Dendritic cell treated with granulocyte-macrophage colony-stimulating factor and Interleukin-4, amounts not matched to agents 40 ng/mL and 50 ng/mL, for 4 days (primary cell): ENCODE results near the gene SCARF2.
A peak's percentile ranks its signal among the peaks of the same experiment; 100 is the strongest.
"Not testable (repeated sequence)": the region's sequence is repeated elsewhere in the genome, so short reads cannot be mapped to it uniquely, and the experiment has no call there.

Source experiments
- H3K27ac Mint-ChIP-seq: one replicate; pipeline ENCODE4 v1.8.0; 2022; ENCODE audit warnings: mild to moderate bottlenecking, mixed read lengths
- H3K27me3 Mint-ChIP-seq: one replicate; pipeline ENCODE4 v1.8.0; 2022; ENCODE audit warnings: mild to moderate bottlenecking, mixed read lengths
- H3K36me3 Mint-ChIP-seq: one replicate; pipeline ENCODE4 v1.8.0; 2022; ENCODE audit warnings: low read depth, mixed read lengths
- H3K4me1 Mint-ChIP-seq: one replicate; pipeline ENCODE4 v1.8.0; 2022; ENCODE audit warnings: low read depth, mixed read lengths
- H3K4me3 Mint-ChIP-seq: one replicate; pipeline ENCODE4 v1.8.0; 2022; ENCODE audit warnings: mild to moderate bottlenecking, moderate library complexity, mixed read lengths
- H3K9me3 Mint-ChIP-seq: one replicate; pipeline ENCODE4 v1.8.0; 2022; ENCODE audit warnings: mixed read lengths
- intact Hi-C: fragments of 100-400 bp; cut with micrococcal nuclease; formaldehyde crosslinking; loops from one replicate; pipeline ENCODE4 v1.15.0; 2022

Gene SCARF2

GRCh38 chr22:20397498-20397897 lies 40.1 kb downstream of the SCARF2 start:
- no peak overlapping the region for H3K4me3 Mint-ChIP-seq
- intact Hi-C loops: no loop called here
- no peaks in the 10 kb centered on the region for H3K9me3 Mint-ChIP-seq
- H3K4me1 Mint-ChIP-seq: peaks cover 32% of the 10 kb centered on the region
- H3K27me3 Mint-ChIP-seq: no peaks in the 10 kb centered on the region
- H3K27ac Mint-ChIP-seq: no peak overlapping the region
- H3K36me3 Mint-ChIP-seq: peaks cover 32% of the 10 kb centered on the region

- peaks cover 32% of the 10 kb centered on the region for H3K4me1 Mint-ChIP-seq
- H3K4me3 Mint-ChIP-seq: no peak overlapping the region
- H3K27ac Mint-ChIP-seq: no peak overlapping the region
- H3K9me3 Mint-ChIP-seq: no peaks in the 10 kb centered on the region
- H3K36me3 Mint-ChIP-seq: peaks cover 28% of the 10 kb centered on the region
- intact Hi-C loops: no loop called here
- no peaks in the 10 kb centered on the region for H3K27me3 Mint-ChIP-seq
Measured at GRCh38 chr22:20396639-20397038, 41.0 kb downstream of the SCARF2 start.

DNA sequence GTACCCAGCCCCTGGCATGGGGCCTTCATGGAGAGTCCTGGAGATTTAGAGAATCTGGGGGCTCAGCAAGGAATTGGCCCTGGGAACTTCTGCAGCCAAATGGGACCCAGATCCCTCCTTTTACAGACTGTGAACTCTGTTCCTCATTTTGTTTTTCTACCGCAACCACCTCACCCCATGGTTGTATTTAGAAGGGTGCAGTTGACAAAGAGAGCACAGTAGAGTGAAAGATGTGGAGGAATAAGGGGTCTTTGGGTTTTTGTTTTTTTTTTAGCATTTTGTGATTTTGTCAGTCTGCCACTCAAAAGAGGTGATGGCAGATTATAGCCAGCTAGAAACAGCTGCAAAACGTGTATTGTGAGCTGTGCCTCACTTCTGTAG lies 41.7 kb downstream of the SCARF2 start:
- Mint-ChIP-seq H3K27me3 (no peaks in the 10 kb centered on the region), H3K36me3 (peaks cover 21% of the 10 kb centered on the region), H3K9me3 (no peaks in the 10 kb centered on the region), H3K27ac (no peak overlapping the region), H3K4me1 (peaks cover 32% of the 10 kb centered on the region), H3K4me3 (no peak overlapping the region)
- intact Hi-C loops: no loop called here

DNA sequence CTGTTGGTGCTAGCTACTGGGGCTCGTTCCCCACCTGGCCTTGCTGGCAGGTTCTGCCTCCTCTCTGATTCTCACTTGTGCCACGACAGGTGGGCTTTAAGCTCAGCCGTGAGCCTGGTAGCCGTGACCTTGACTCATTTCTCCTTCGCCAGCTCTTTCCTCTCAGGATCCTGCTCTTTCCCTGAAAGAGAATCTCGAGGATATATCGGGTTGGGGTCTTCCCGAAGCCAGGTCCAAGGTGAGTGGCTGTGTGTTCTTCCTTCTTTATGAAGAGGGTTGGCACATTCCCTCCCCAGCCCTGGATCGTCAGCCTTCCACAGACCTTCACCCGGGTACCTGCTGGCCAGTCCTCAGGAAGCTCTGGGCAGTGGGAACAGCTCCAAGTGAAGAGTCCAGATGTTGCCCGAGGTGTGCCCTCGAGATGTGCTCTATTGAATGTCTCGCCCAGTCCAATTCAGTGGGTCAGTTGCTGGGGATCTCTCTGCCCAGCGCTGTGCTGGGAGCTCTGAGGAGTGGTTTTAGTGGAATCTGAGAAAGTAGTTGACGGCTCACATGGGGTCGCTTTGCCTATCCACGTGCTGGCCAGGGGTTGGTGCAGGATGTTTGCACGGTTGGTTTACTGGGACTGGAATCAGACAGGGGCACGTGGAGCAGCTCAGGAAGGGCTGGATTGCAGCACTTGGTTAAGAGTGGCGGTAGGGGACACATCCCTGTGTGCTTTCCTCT lies 42.3 kb downstream of the SCARF2 start:
- Mint-ChIP-seq H3K36me3 (peaks cover 16% of the 10 kb centered on the region), H3K4me3 (peak overlapping the region; percentile 88), H3K9me3 (no peaks in the 10 kb centered on the region), H3K27me3 (no peaks in the 10 kb centered on the region), H3K4me1 (peaks cover 32% of the 10 kb centered on the region), H3K27ac (peak overlapping the region; percentile 55)
- intact Hi-C loops: no loop called here

- intact Hi-C loops: no loop called here
- Mint-ChIP-seq H3K4me3 (peak within 1 kb of the TSS; percentile 88), H3K4me1 (peaks cover 32% of the 10 kb centered on the region), H3K9me3 (peaks cover 6% of the 10 kb centered on the region), H3K27me3 (no peaks in the 10 kb centered on the region), H3K27ac (peak within 1 kb of the TSS; percentile 86), H3K36me3 (peaks cover 16% of the 10 kb centered on the region)
Measured at GRCh38 chr22:20393705-20394476, 43.7 kb downstream of the SCARF2 start, which contains the start of gene ZNF74. Gene ZNF74, plus strand, starts transcription at chr22:20394151. Its CDS starts 478 bp downstream, at chr22:20394629.

GRCh38 chr22:20392983-20393704 lies 44.5 kb downstream of the SCARF2 start:
- H3K4me1 Mint-ChIP-seq: peaks cover 32% of the 10 kb centered on the region
- intact Hi-C loops: no loop called here
- peaks cover 8% of the 10 kb centered on the region for H3K9me3 Mint-ChIP-seq
- H3K27ac Mint-ChIP-seq: peak overlapping the region; percentile 86
- H3K36me3 Mint-ChIP-seq: peaks cover 16% of the 10 kb centered on the region
- no peaks in the 10 kb centered on the region for H3K27me3 Mint-ChIP-seq
- H3K4me3 Mint-ChIP-seq: peak overlapping the region; percentile 88

GRCh38 chr22:20392365-20392881 lies 45.2 kb downstream of the SCARF2 start:
- H3K27me3 Mint-ChIP-seq, H3K27ac Mint-ChIP-seq, H3K4me3 Mint-ChIP-seq, H3K9me3 Mint-ChIP-seq, intact Hi-C loops: not testable (repeated sequence)
- peaks cover 13% of the 10 kb centered on the region for H3K36me3 Mint-ChIP-seq
- H3K4me1 Mint-ChIP-seq: peaks cover 32% of the 10 kb centered on the region

- Mint-ChIP-seq H3K27ac (no peak overlapping the region), H3K9me3 (peaks cover 8% of the 10 kb centered on the region), H3K4me3 (no peak overlapping the region), H3K4me1 (peaks cover 26% of the 10 kb centered on the region), H3K36me3 (peaks cover 7% of the 10 kb centered on the region), H3K27me3 (no peaks in the 10 kb centered on the region)
- intact Hi-C loops: no loop called here
Measured at GRCh38 chr22:20391222-20391621, 46.4 kb downstream of the SCARF2 start.

- H3K4me3 Mint-ChIP-seq: no peak overlapping the region
- no peak overlapping the region for H3K27ac Mint-ChIP-seq
- H3K27me3 Mint-ChIP-seq: no peaks in the 10 kb centered on the region
- H3K9me3 Mint-ChIP-seq: peaks cover 8% of the 10 kb centered on the region
- H3K36me3 Mint-ChIP-seq: peaks cover 7% of the 10 kb centered on the region
- intact Hi-C loops: no loop called here
- H3K4me1 Mint-ChIP-seq: peaks cover 18% of the 10 kb centered on the region
Measured at GRCh38 chr22:20390394-20390907, 47.2 kb downstream of the SCARF2 start.

GRCh38 chr22:20389288-20389687 lies 48.3 kb downstream of the SCARF2 start:
- no peak overlapping the region for H3K4me3 Mint-ChIP-seq
- peaks cover 5% of the 10 kb centered on the region for H3K36me3 Mint-ChIP-seq
- H3K4me1 Mint-ChIP-seq: peaks cover 6% of the 10 kb centered on the region
- H3K9me3 Mint-ChIP-seq: peaks cover 8% of the 10 kb centered on the region
- no peaks in the 10 kb centered on the region for H3K27me3 Mint-ChIP-seq
- intact Hi-C loops: no loop called here
- H3K27ac Mint-ChIP-seq: no peak overlapping the region

GRCh38 chr22:20388200-20388599 lies 49.4 kb downstream of the SCARF2 start:
- H3K36me3 Mint-ChIP-seq: no peaks in the 10 kb centered on the region
- H3K4me1 Mint-ChIP-seq: no peaks in the 10 kb centered on the region
- intact Hi-C loops: no loop called here
- no peak overlapping the region for H3K27ac Mint-ChIP-seq
- H3K9me3 Mint-ChIP-seq: peaks cover 8% of the 10 kb centered on the region
- no peak overlapping the region for H3K4me3 Mint-ChIP-seq
- no peaks in the 10 kb centered on the region for H3K27me3 Mint-ChIP-seq

GRCh38 chr22:20386972-20387371 lies 50.7 kb downstream of the SCARF2 start:
- Mint-ChIP-seq H3K27ac (no peak overlapping the region), H3K36me3 (no peaks in the 10 kb centered on the region), H3K4me1 (no peaks in the 10 kb centered on the region), H3K9me3 (peaks cover 8% of the 10 kb centered on the region), H3K27me3 (peaks cover 1% of the 10 kb centered on the region), H3K4me3 (no peak overlapping the region)
- intact Hi-C loops: no loop called here

DNA sequence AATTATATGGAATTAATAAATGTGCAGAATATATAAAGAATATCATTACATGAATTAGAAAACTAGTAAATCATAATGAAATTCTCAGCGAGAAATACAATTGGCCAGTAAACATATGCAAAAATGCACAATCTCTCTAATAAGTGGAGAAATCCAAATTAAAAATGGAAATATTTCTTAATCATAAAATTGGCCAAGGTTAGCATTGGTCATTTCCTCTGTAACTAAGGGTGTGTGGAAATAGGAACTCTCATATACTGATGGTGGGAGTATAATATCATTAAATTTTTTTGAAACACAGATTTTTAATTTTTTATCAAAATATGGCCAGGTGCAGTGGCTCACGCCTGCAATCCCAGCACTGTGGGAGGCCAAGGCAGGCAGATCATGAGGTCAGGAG lies 51.3 kb downstream of the SCARF2 start:
- Mint-ChIP-seq H3K27ac (no peak overlapping the region), H3K9me3 (peaks cover 8% of the 10 kb centered on the region), H3K27me3 (peaks cover 1% of the 10 kb centered on the region), H3K4me1 (no peaks in the 10 kb centered on the region), H3K4me3 (no peak overlapping the region), H3K36me3 (no peaks in the 10 kb centered on the region)
- intact Hi-C loops: no loop called here

DNA sequence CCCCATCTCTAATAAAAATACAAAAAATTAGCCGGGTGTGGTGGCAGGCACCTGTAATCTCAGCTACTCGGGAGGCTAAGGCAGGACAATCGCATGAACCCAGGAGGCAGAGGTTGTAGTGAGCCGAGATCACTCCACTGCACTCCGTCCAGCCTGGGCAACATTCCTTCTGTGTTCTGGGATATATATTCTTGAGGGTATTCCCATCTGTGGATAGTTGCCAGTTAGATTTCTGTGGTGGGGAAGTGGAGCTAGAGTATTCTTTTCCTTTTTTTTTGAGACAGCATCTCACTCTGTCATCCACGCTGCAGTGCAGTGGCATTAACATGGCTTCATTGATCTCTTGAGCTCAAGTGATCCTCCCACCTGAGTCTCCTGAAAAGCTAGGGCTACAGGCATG lies 52.8 kb downstream of the SCARF2 start:
- no peaks in the 10 kb centered on the region for H3K4me1 Mint-ChIP-seq
- H3K4me3 Mint-ChIP-seq: no peak overlapping the region
- no peaks in the 10 kb centered on the region for H3K36me3 Mint-ChIP-seq
- intact Hi-C loops: no loop called here
- peaks cover 5% of the 10 kb centered on the region for H3K27me3 Mint-ChIP-seq
- no peak overlapping the region for H3K27ac Mint-ChIP-seq
- peaks cover 8% of the 10 kb centered on the region for H3K9me3 Mint-ChIP-seq
